HG03139 (cell line): Measurements from ENCODE around the gene IQCM.
"Not testable (repeated sequence)": the region's sequence is repeated elsewhere in the genome, so short reads cannot be mapped to it uniquely, and the experiment has no call there.

Experiments used
- ATAC-seq: cut with Tn5 transposase; IDR thresholded peaks from one replicate; pipeline ENCODE4 v1.9.1; 2021; ENCODE audit not compliant: unreplicated experiment

Gene IQCM

GRCh38 chr4:149493492-149493891, 322.2 kb downstream of the IQCM start:
- ATAC-seq, result no peak

DNA sequence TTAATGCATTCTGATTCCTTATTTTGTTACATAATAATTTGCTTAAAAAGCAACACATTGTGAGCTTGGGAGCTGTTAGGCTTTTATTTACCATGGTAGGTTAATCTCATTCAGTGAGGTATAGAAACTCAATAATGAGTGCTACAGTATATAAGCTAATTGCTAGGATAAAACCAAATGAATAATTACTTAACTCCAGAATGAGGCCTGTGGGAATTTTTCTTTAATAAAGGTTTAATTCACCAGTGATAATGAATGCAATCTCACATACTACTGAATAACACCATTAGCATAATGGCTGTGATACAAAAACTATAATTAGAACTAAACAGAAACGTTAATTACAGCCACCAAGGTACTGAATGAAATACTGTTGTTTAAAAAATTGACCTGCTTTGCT, 326.3 kb downstream of the IQCM start:
- ATAC-seq, result no peak

- no peak for ATAC-seq
Observed at GRCh38 chr4:149486861-149487260, 328.8 kb downstream of the IQCM start.

DNA sequence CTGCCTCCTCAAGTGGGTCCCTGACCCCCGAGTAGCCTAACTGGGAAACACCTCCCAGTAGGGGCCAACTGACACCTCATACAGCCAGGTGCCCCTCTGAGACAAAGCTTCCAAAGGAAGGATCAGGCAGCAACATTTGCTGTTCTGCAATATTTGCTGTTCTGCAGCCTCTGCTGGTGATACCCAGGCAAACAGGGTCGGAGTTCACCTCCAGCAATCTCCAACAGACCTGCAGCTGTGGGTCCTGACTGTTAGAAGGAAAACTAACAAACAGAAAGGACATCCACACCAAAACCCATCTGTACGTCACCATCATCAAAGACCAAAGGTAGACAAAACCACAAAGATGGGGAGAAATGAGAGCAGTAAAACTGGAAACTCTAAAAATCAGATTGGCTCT, 347.0 kb downstream of the IQCM start:
- not testable (repeated sequence) for ATAC-seq

- no peak for ATAC-seq
Observed at GRCh38 chr4:149466446-149466845, 349.2 kb downstream of the IQCM start.

DNA sequence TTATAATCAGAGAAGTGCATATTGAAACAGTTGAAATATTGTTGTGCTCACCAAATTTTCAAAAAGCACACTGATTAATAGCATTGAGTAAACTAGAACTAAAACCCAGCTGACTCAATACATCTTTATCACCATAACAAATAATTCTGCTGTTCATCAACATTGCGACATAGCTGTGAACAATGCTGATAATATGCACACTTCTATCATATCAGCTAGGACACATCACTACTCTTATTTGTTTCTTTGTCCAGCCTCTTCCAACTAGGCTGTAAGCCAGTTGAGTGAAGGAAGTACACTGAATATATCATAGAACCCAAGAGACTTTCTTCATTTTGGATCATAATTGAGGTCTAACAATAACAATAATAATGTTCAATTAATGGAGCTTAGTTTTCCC, 349.7 kb downstream of the IQCM start:
- ATAC-seq, result no peak

GRCh38 chr4:149443537-149443936, 372.1 kb downstream of the IQCM start:
- ATAC-seq, result no peak

- ATAC-seq, result no peak
Observed at GRCh38 chr4:149441338-149441737, 374.3 kb downstream of the IQCM start.

DNA sequence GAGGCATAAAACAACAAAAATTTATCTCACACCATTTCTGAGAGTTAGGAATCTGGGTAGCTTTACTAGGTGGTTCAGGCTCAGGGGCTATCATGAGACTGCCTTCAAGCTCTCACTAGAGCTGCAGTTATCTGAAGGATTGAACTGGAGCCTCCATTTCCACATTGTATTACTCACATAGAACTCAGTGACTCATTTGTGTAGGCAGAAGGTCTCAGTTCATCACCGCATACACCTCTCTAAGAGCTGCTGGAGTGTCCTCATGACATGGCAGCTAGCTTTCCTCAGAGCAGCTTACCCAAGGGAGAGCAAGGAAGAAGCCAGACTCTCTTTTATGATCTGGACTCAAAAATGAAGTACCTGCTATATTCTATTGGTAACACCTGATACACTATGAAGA, 389.2 kb downstream of the IQCM start:
- ATAC-seq, result no peak

- ATAC-seq, result no peak
Observed at GRCh38 chr4:149409555-149409962, 406.1 kb downstream of the IQCM start.

DNA sequence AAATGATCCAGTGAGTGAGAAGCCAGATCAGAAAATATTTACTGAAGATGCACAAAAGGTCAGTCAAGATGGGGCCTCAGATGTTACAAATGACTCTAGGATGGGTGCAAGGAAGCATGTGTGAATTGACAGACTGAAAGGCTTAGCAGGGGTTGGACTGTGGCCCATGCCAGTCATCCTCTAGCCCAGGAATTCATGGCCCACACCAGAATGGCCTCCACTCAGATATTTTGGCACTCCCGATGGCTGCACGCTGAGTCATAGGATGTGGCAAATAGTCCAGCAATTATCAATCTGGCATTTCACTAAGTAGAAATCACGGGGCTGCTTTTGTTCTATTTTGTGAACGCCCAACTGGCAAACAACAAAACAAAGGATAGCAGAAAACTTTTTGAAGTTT, 406.5 kb downstream of the IQCM start:
- no peak for ATAC-seq

DNA sequence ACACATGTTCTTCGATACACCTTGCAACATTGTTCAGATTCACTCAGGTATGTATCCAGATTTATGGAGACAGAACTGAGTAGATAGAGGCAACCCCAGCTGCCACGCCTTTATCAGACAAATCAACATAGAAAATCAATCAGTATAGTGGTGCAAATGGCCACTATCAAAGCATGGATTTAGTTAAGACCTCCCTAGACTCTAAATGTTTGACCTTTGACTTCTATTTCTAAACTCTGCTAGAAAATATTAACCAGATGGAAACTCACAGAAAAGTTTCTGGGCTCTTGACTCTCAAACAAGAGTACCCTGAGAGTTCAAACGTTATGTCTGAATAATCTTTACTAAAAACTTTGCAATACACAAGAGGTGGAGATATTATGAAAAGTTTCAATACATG, 411.5 kb downstream of the IQCM start:
- no peak for ATAC-seq

- ATAC-seq, result no peak
Observed at GRCh38 chr4:149403081-149403480, 412.6 kb downstream of the IQCM start.

GRCh38 chr4:149398993-149399392, 416.6 kb downstream of the IQCM start:
- ATAC-seq, result no peak

GRCh38 chr4:149370785-149371420, 444.7 kb downstream of the IQCM start:
- peak; percentile 68 for ATAC-seq

DNA sequence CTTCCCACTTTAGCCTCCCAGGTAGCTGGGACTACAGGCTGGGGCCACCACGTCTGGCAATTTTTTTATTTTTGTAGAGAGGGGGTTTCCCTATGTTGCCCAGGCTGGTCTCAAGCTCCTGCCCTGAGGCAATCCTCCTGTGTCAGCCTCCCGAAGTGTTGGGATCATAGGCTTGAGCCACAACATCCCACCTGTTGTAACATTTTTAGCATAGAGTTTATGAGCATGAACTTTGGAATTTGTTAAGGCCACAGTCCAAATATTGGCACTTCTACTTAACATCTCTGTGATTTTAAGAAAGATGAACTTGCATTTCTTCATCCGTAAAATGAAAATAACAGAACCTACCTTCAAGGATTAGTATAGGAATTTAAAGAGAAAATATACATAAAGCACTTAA, 445.6 kb downstream of the IQCM start:
- ATAC-seq, result no peak

GRCh38 chr4:149353241-149353640, 462.4 kb downstream of the IQCM start:
- no peak for ATAC-seq

- ATAC-seq, result no peak
Observed at GRCh38 chr4:149349541-149349940, 466.1 kb downstream of the IQCM start.

DNA sequence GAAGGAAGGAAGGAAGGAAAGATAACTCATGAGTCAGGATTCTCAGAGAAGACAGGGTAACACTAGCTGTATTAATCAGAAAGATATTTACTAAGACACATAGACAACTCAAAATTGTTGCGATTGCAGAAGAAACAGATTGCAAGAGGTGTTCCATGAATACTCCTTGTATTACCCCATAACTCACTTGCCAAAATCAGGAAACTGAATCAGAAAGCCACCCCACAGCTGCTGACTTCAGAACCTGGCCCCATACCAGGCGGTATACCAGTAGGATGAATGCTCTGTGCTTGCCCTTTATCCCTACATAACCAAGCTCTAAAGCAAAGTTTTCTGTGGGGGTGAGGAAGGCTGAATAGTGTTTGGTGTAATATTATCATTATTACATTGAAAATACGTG, 468.5 kb downstream of the IQCM start:
- no peak for ATAC-seq

- ATAC-seq, result no peak
Observed at GRCh38 chr4:149345424-149345823, 470.2 kb downstream of the IQCM start.

DNA sequence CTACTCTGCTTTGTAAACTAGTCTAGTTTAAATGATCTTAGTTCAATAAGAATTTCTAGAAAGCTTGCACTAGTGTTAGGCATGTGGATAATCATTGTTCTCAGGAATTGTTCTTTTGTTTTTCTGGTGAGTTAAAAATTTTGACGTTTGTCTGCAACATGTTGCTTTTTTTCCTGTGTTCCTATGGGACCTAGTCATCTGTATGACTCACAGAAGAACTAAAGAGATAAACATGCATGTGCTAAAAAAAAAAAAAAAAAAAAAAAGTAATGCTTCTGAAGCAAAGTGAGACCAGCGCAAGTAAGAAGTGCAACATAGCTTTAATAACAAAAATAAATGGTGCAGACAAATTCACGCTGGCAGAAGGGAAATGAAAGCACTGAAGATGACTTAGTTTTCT, 471.2 kb downstream of the IQCM start:
- ATAC-seq, result no peak

GRCh38 chr4:149343614-149344013, 472.0 kb downstream of the IQCM start:
- no peak for ATAC-seq

- not testable (repeated sequence) for ATAC-seq
Observed at GRCh38 chr4:149341117-149341516, 474.5 kb downstream of the IQCM start.
